CD4-positive, alpha-beta memory T cell (primary cell): Measurements from ENCODE around the gene LACTB. TPM values are rescaled to one million over a fixed set of nuclear protein-coding genes. Genes with fewer than 3 reads are reported as not detected.

Source experiments
- CTCF ChIA-PET: fragments of 350-600 bp; sonication (Branson Sonifier 250); formaldehyde crosslinking; loops from one replicate; lab custom pipeline; 2021; ENCODE audit warnings: inconsistent platforms; ENCODE audit not compliant: partially characterized antibody; lab: Charles Lee
- POLR2A ChIA-PET: fragments of 350-600 bp; sonication (Branson Sonifier 250); formaldehyde crosslinking; loops from one replicate; lab custom pipeline; 2021; ENCODE audit not compliant: partially characterized antibody; lab: Charles Lee
- DNase-seq, 5 donors: peaks; one replicate each; pipeline versions ENCODE4 v3.0.0 to v3.0.0-alpha.2; 2020 to 2022; ENCODE audit warnings: mixed read lengths in 1 of 5
- H3K27ac ChIP-seq: one replicate; pipeline ENCODE4 v1.7.0; 2013; ENCODE audit warnings: low read depth, low read length
- H3K27me3 ChIP-seq: 2 replicates; pipeline ENCODE4 v1.7.0; 2013; ENCODE audit warnings: mild to moderate bottlenecking, low read length, moderate library complexity; ENCODE audit not compliant: insufficient read depth
- H3K36me3 ChIP-seq: 2 replicates; pipeline ENCODE4 v1.7.0; 2013; ENCODE audit warnings: mild to moderate bottlenecking, low read length, moderate library complexity; ENCODE audit not compliant: insufficient read depth
- H3K4me1 ChIP-seq: 2 replicates; pipeline ENCODE4 v1.7.0; 2013; ENCODE audit warnings: mild to moderate bottlenecking, low read length, moderate library complexity; ENCODE audit not compliant: insufficient read depth
- H3K4me3 ChIP-seq, 2 donors: one replicate each; pipeline ENCODE4 v1.7.0; 2013; ENCODE audit warnings: low read length in 2 of 2, mild to moderate bottlenecking in 1 of 2
- H3K9me3 ChIP-seq, 2 donors: one replicate each; pipeline ENCODE4 v1.7.0; 2013; ENCODE audit warnings: low read length in 2 of 2, control low read depth in 1 of 2; ENCODE audit not compliant: control insufficient read depth in 1 of 2
- H3K27ac Mint-ChIP-seq, 7 donors: one replicate each; pipeline ENCODE4 v1.8.0; 2020 to 2021; ENCODE audit warnings: mixed read lengths in 7 of 7, mild to moderate bottlenecking in 6 of 7, inconsistent platforms in 3 of 7, moderate library complexity in 3 of 7
- H3K27me3 Mint-ChIP-seq, 2 donors: one replicate each; pipeline ENCODE4 v1.8.0; 2020 to 2021; ENCODE audit warnings: mixed read lengths in 2 of 2
- H3K36me3 Mint-ChIP-seq, 2 donors: one replicate each; pipeline ENCODE4 v1.8.0; 2020 to 2021; ENCODE audit warnings: mixed read lengths in 2 of 2, inconsistent platforms in 1 of 2, mild to moderate bottlenecking in 1 of 2
- H3K4me1 Mint-ChIP-seq, 4 donors: one replicate each; pipeline ENCODE4 v1.8.0; 2020 to 2021; ENCODE audit warnings: mixed read lengths in 4 of 4, mild to moderate bottlenecking in 1 of 4
- H3K4me3 Mint-ChIP-seq, 8 donors: one replicate each; pipeline ENCODE4 v1.8.0; 2020 to 2021; ENCODE audit warnings: mixed read lengths in 8 of 8, mild to moderate bottlenecking in 7 of 8, moderate library complexity in 6 of 8, inconsistent platforms in 3 of 8
- H3K9me3 Mint-ChIP-seq, 8 donors: one replicate each; pipeline ENCODE4 v1.8.0; 2020 to 2021; ENCODE audit warnings: mixed read lengths in 8 of 8, mild to moderate bottlenecking in 5 of 8, inconsistent platforms in 3 of 8, moderate library complexity in 1 of 8
- intact Hi-C: fragments of 100-400 bp; cut with micrococcal nuclease; formaldehyde crosslinking; loops from one replicate; pipeline ENCODE4 v1.15.1; 2023
- polyA plus RNA-seq, 2 donors: library from polyadenylated mRNA; unstranded; fragments of 300-500 nt; fragmentation: Illumina TruSeq; gene quantifications; one replicate each; pipeline ENCODE4 v1.2.3, GENCODE V29; 2021
- total RNA-seq, 2 experiments: library from RNA; stranded (reverse); gene quantifications; one replicate each; pipeline ENCODE4 v1.2.3, GENCODE V29; 2021

LACTB gene
- total and polyA plus RNA-seq, 4 experiments from 2014 or later, result 8.9 to 12.1 (median 11.6) TPM

DNA sequence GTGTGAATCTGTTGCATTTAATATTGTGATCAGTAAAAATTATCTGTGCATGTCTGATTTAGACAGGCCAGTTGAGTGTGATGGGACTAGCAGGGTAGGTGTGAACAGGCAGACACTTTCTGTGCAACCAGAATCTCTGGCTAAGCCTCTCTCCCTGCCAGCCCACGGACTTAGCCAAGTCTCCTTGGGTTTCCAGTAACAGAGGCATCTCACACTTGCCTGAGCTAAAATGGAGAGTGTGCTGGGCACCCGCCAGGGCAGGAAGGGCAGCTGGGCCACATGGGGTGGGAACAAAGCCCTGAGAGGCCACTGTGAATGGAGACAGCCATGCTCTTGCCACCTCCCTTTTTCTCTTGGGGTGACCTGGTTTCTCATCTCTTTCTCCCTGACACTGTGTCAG, 48.1 kb downstream of the LACTB start:
- Histone ChIP-seq H3K36me3 (no peaks in the 10 kb centered on the region), H3K9me3 (no peaks in the 10 kb centered on the region), H3K4me1 (no peaks in the 10 kb centered on the region), H3K4me3 (no peak overlapping the region), H3K27ac (no peak overlapping the region), H3K27me3 (no peaks in the 10 kb centered on the region)
- H3K27ac Mint-ChIP-seq, result no peak overlapping the region
- no peaks in the 10 kb centered on the region for H3K9me3 Mint-ChIP-seq
- no peaks in the 10 kb centered on the region for H3K27me3 Mint-ChIP-seq
- CTCF ChIA-PET, result no interaction called here
- H3K4me3 Mint-ChIP-seq, result no peak overlapping the region
- no peaks in the 10 kb centered on the region for H3K36me3 Mint-ChIP-seq
- H3K4me1 Mint-ChIP-seq, result peaks cover 0 to 5% (median 3%) of the 10 kb centered on the region in 4 donors
- DNase-seq, result no peak
- intact Hi-C loops, result no loop called here
- POLR2A ChIA-PET, result no interaction called here

GRCh38 chr15:63172376-63172775, 50.7 kb downstream of the LACTB start:
- intact Hi-C loops, result no loop called here
- no peak overlapping the region for H3K27ac ChIP-seq
- Mint-ChIP-seq H3K27me3 (no peaks in the 10 kb centered on the region), H3K36me3 (no peaks in the 10 kb centered on the region), H3K27ac (no peak overlapping the region), H3K4me3 (no peak overlapping the region), H3K9me3 (no peaks in the 10 kb centered on the region), H3K4me1 (no peaks in the 10 kb centered on the region)
- ChIA-PET POLR2A (interaction anchor here (1.5 kb wide), 1 partner anchor 22 kb away, joined by 3 read pairs; no protein-coding TSS in a partner anchor), CTCF (interaction anchor here (1.7 kb wide), 1 partner anchor 10 kb away, joined by 4 read pairs; no protein-coding TSS in a partner anchor)
- no peaks in the 10 kb centered on the region for H3K4me1 ChIP-seq
- DNase-seq, result no peak
- no peaks in the 10 kb centered on the region for H3K9me3 ChIP-seq
- H3K27me3 ChIP-seq, result no peaks in the 10 kb centered on the region
- H3K36me3 ChIP-seq, result no peaks in the 10 kb centered on the region
- no peak overlapping the region for H3K4me3 ChIP-seq

- ChIA-PET POLR2A (interaction anchor here (1.5 kb wide), 1 partner anchor 22 kb away, joined by 3 read pairs; no protein-coding TSS in a partner anchor), CTCF (interaction anchor here (1.7 kb wide), 1 partner anchor 11 kb away, joined by 4 read pairs; no protein-coding TSS in a partner anchor)
- Mint-ChIP-seq H3K27ac (no peak overlapping the region), H3K4me3 (no peak overlapping the region), H3K4me1 (no peaks in the 10 kb centered on the region), H3K9me3 (no peaks in the 10 kb centered on the region), H3K27me3 (no peaks in the 10 kb centered on the region), H3K36me3 (no peaks in the 10 kb centered on the region)
- H3K4me1 ChIP-seq, result no peaks in the 10 kb centered on the region
- H3K36me3 ChIP-seq, result no peaks in the 10 kb centered on the region
- H3K27me3 ChIP-seq, result no peaks in the 10 kb centered on the region
- H3K27ac ChIP-seq, result no peak overlapping the region
- intact Hi-C loops, result no loop called here
- DNase-seq, result no peak
- H3K9me3 ChIP-seq, result no peaks in the 10 kb centered on the region
- H3K4me3 ChIP-seq, result no peak overlapping the region
Observed at GRCh38 chr15:63172851-63173451, 51.3 kb downstream of the LACTB start.

DNA sequence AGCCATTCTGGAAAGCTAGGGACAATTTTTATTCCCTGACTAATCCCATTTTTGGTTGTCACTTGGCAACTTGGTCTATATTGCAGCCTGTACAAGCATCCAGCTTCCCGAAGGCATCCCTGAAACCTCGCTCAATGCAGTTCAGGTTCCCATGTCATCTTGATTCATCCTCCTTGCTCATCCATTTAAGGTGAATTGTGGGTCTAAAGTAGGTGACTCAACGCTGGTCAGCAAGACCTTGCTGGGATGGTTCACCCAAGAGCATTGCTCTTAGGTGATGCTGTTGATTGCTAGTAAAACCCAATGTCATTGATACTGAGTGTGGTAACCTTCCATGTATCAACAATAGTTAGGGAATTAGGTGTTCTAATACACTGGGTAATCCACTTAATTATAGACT, 54.6 kb downstream of the LACTB start:
- POLR2A ChIA-PET, result interaction anchor here (0.6 kb wide), 1 partner anchor 15 kb away, joined by 3 read pairs; no protein-coding TSS in a partner anchor
- H3K4me3 Mint-ChIP-seq, result no peak overlapping the region
- H3K4me1 ChIP-seq, result no peaks in the 10 kb centered on the region

DNA sequence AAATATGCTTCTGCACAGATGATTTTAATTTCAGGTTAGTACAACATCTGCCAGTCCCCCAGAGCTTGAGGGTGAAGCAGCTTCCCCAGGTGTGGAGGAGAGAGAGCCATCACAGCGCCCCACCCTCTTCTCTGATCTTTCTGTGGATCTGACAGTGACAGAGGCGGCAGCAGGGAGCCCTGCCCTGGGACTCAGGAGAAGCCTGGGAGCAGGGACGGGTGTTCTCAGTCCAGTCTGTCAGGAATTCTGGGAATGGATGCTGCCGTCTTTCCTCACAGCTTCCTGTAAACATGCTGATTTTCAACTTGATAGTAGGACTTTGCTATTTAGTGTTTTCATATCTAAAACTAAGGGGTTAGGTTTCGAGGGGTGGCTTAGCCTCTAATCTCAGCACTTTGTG, 56.4 kb downstream of the LACTB start:
- Histone ChIP-seq H3K4me1 (no peaks in the 10 kb centered on the region), H3K36me3 (no peaks in the 10 kb centered on the region), H3K9me3 (no peaks in the 10 kb centered on the region), H3K27me3 (no peaks in the 10 kb centered on the region), H3K4me3 (no peak overlapping the region), H3K27ac (no peak overlapping the region)
- DNase-seq, result no peak
- intact Hi-C loops, result no loop called here
- CTCF ChIA-PET, result no interaction called here
- no peaks in the 10 kb centered on the region for H3K9me3 Mint-ChIP-seq
- no peak overlapping the region for H3K27ac Mint-ChIP-seq
- H3K27me3 Mint-ChIP-seq, result no peaks in the 10 kb centered on the region
- H3K36me3 Mint-ChIP-seq, result no peaks in the 10 kb centered on the region
- POLR2A ChIA-PET, result interaction anchor here (1.4 to 1.5 kb wide), 2 partner anchors 14 to 21 kb away, joined by 4 to 6 read pairs; partner anchors contain the start of gene RPS27L
- no peak overlapping the region for H3K4me3 Mint-ChIP-seq
- H3K4me1 Mint-ChIP-seq, result no peaks in the 10 kb centered on the region

More for the DNA sequence above, 54.6 kb downstream of the LACTB start:
- no peaks in the 10 kb centered on the region for H3K36me3 Mint-ChIP-seq
- no peaks in the 10 kb centered on the region for H3K4me1 Mint-ChIP-seq
- intact Hi-C loops, result no loop called here
- no peak for DNase-seq
- Histone ChIP-seq H3K27me3 (no peaks in the 10 kb centered on the region), H3K27ac (no peak overlapping the region), H3K36me3 (no peaks in the 10 kb centered on the region), H3K4me3 (no peak overlapping the region), H3K9me3 (no peaks in the 10 kb centered on the region)
- CTCF ChIA-PET, result no interaction called here
- no peak overlapping the region for H3K27ac Mint-ChIP-seq
- H3K27me3 Mint-ChIP-seq, result no peaks in the 10 kb centered on the region
- no peaks in the 10 kb centered on the region for H3K9me3 Mint-ChIP-seq

DNA sequence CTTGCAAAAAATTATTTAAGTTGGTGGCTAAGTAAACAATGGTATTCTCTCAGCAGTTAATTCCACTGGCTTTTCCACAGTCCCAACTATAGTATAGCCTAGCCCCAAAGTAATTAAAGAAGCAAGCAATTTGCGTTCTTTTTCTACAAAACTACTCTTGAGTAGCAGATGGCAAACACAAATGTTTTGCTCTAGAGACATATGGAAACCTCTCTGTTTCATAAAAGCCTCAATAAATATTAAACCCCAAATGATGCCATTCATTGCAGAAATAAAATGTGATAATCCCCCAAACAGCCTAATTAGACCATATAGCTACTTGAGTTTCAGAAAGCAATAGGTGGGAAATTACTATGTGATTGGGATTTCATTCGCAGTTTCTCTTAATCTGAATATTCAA, 59.1 kb downstream of the LACTB start:
- DNase-seq, result no peak
- Histone ChIP-seq H3K36me3 (no peaks in the 10 kb centered on the region), H3K9me3 (no peaks in the 10 kb centered on the region), H3K27me3 (no peaks in the 10 kb centered on the region), H3K4me3 (no peak overlapping the region), H3K4me1 (no peaks in the 10 kb centered on the region), H3K27ac (no peak overlapping the region)
- no peaks in the 10 kb centered on the region for H3K4me1 Mint-ChIP-seq
- POLR2A ChIA-PET, result no interaction called here
- intact Hi-C loops, result loop anchor here (10.0 kb wide), 1 partner anchor 224 kb away; no protein-coding TSS in a partner anchor
- H3K4me3 Mint-ChIP-seq, result no peak overlapping the region
- no peaks in the 10 kb centered on the region for H3K36me3 Mint-ChIP-seq
- no peaks in the 10 kb centered on the region for H3K9me3 Mint-ChIP-seq
- H3K27me3 Mint-ChIP-seq, result no peaks in the 10 kb centered on the region
- CTCF ChIA-PET, result interaction anchor here (1.0 kb wide), 1 partner anchor 44 kb away, joined by 3 read pairs; no protein-coding TSS in a partner anchor
- no peak overlapping the region for H3K27ac Mint-ChIP-seq

DNA sequence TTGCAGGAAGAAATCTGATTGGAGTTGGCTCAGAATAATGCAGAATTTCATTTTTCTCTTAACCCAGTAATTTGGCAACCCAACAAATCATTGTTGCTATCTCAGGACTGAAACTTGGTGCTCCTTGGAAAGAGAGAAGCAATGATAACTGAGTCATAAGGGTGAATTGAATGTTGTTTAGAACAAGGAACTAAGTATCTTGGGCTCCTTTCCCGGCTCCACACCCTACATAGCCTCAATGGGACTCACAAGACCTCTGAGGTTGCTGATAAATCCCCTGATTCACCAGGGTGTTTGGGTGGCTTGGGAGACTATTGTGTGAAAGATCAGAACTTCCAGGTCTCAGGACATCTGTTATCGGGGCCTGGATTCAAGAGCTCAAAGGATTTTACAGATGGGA, 60.0 kb downstream of the LACTB start:
- H3K4me1 ChIP-seq, result no peaks in the 10 kb centered on the region
- Mint-ChIP-seq H3K27me3 (no peaks in the 10 kb centered on the region), H3K27ac (no peak overlapping the region), H3K4me1 (no peaks in the 10 kb centered on the region), H3K9me3 (no peaks in the 10 kb centered on the region), H3K4me3 (no peak overlapping the region), H3K36me3 (no peaks in the 10 kb centered on the region)
- POLR2A ChIA-PET, result no interaction called here
- H3K4me3 ChIP-seq, result no peak overlapping the region
- CTCF ChIA-PET, result no interaction called here
- no peaks in the 10 kb centered on the region for H3K27me3 ChIP-seq
- no peak for DNase-seq
- no peaks in the 10 kb centered on the region for H3K9me3 ChIP-seq
- H3K27ac ChIP-seq, result no peak overlapping the region
- H3K36me3 ChIP-seq, result no peaks in the 10 kb centered on the region
- intact Hi-C loops, result loop anchor here (10.0 kb wide), 1 partner anchor 223 kb away; no protein-coding TSS in a partner anchor
